Loucy (cell line): ENCODE results near the gene MOB1B.

Experiments
- H2AFZ ChIP-seq: fragments of 200-600 bp; sonication (generic); 2 replicates; pipeline ENCODE4 v1.6.0; 2016; ENCODE audit warnings: antibody characterized with exemption, mild to moderate bottlenecking, low read length, moderate library complexity
- H3F3A ChIP-seq: fragments of 200-600 bp; 2 replicates; pipeline ENCODE4 v1.6.0; 2016; ENCODE audit warnings: antibody characterized with exemption, low read depth, mild to moderate bottlenecking
- H3K27me3 ChIP-seq: fragments of 200-600 bp; sonication (generic); 2 replicates; pipeline ENCODE4 v1.6.1; 2014; ENCODE audit warnings: low read length, mild to moderate bottlenecking; ENCODE audit not compliant: insufficient read depth, poor library complexity, severe bottlenecking
- H3K36me3 ChIP-seq: fragments of 200-600 bp; sonication (generic); 2 replicates; pipeline ENCODE4 v1.6.1; 2016; ENCODE audit warnings: low read length; ENCODE audit not compliant: insufficient read depth
- H3K4me1 ChIP-seq: fragments of 200-600 bp; sonication (generic); 2 replicates; pipeline ENCODE4 v1.5.1; 2014; ENCODE audit warnings: low read length, mild to moderate bottlenecking; ENCODE audit not compliant: insufficient read depth, poor library complexity, severe bottlenecking
- H3K4me2 ChIP-seq: fragments of 200-600 bp; sonication (generic); 2 replicates; pipeline ENCODE4 v1.6.0; 2014; ENCODE audit warnings: antibody characterized with exemption, low read length, low read depth, mild to moderate bottlenecking; ENCODE audit not compliant: poor library complexity, severe bottlenecking
- H3K4me3 ChIP-seq: fragments of 200-600 bp; sonication (generic); 2 replicates; pipeline ENCODE4 v1.5.1; 2014; ENCODE audit warnings: low read length, mild to moderate bottlenecking, mixed read lengths; ENCODE audit not compliant: poor library complexity, severe bottlenecking
- H3K79me2 ChIP-seq: fragments of 200-600 bp; sonication (generic); 2 replicates; pipeline ENCODE4 v1.6.1; 2014; ENCODE audit warnings: low read length; ENCODE audit not compliant: insufficient read depth
- H3K9ac ChIP-seq: fragments of 200-600 bp; sonication (generic); 2 replicates; pipeline ENCODE4 v1.6.0; 2014; ENCODE audit warnings: mild to moderate bottlenecking, low read depth, low read length, moderate library complexity; ENCODE audit not compliant: poor library complexity, severe bottlenecking
- H3K9me2 ChIP-seq: fragments of 200-600 bp; sonication (generic); replicated peaks from 2 replicates; pipeline ENCODE4 v1.6.1; 2016; ENCODE audit warnings: low read depth, low read length, mixed read lengths
- H3K9me3 ChIP-seq: fragments of 200-600 bp; sonication (generic); 2 replicates; pipeline ENCODE4 v1.6.1; 2014; ENCODE audit warnings: mild to moderate bottlenecking, antibody characterized with exemption, low read length, low read depth; ENCODE audit not compliant: insufficient read depth
- H4K20me1 ChIP-seq: fragments of 200-600 bp; sonication (generic); 2 replicates; pipeline ENCODE4 v1.6.0; 2014; ENCODE audit warnings: antibody characterized with exemption, low read length, mild to moderate bottlenecking; ENCODE audit not compliant: insufficient read depth, poor library complexity, severe bottlenecking
- EZH2phosphoT487 ChIP-seq: fragments of 200-600 bp; IDR thresholded peaks from 2 replicates; pipeline ENCODE4 v1.6.1; 2018; ENCODE audit warnings: antibody characterized with exemption, mild to moderate bottlenecking, moderate library complexity, borderline replicate concordance
- TF ChIP-seq, protein P1 (sequence below): fragments of 200-600 bp; sonication (generic); conservative IDR thresholded peaks from 2 replicates; pipeline ENCODE4 v1.5.1; 2014; ENCODE audit warnings: mild to moderate bottlenecking, antibody characterized with exemption, low read length

The MOB1B gene

DNA sequence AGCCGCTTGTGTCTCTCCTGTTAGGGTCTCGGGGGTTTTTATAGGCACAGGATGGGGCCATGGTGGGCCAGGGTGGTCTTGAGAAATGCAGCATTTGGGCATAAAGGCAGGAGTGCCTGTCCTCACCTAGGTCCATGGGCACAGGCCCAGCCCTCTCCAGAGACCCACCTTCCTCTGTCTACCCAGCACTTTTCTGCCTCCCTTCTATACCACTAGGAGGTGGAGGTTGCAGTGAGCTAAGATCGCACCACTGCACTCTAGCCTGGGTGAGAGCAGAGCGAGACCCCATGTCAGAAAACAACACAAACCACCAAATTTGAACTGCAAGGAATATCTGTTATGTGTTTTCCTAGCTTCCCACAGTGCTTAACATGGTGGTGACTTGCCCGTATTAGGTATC, 38.0 kb downstream of the MOB1B start:
- Histone ChIP-seq H3F3A (no peaks in the 10 kb centered on the region), H3K9me2 (no peaks in the 10 kb centered on the region), H3K79me2 (peaks cover 73% of the 10 kb centered on the region), H3K4me3 (no peak overlapping the region), H2AFZ (no peak overlapping the region), H3K9me3 (no peaks in the 10 kb centered on the region), H3K4me1 (peaks cover 7% of the 10 kb centered on the region), H3K9ac (no peak overlapping the region), H3K4me2 (no peak overlapping the region), H3K27me3 (no peaks in the 10 kb centered on the region), H4K20me1 (peaks cover 12% of the 10 kb centered on the region), H3K36me3 (peaks cover 6% of the 10 kb centered on the region; the same call in 1 of the 2 replicates)
- no peak for TF ChIP-seq EZH2phosphoT487
- TF ChIP-seq, protein P1, sequence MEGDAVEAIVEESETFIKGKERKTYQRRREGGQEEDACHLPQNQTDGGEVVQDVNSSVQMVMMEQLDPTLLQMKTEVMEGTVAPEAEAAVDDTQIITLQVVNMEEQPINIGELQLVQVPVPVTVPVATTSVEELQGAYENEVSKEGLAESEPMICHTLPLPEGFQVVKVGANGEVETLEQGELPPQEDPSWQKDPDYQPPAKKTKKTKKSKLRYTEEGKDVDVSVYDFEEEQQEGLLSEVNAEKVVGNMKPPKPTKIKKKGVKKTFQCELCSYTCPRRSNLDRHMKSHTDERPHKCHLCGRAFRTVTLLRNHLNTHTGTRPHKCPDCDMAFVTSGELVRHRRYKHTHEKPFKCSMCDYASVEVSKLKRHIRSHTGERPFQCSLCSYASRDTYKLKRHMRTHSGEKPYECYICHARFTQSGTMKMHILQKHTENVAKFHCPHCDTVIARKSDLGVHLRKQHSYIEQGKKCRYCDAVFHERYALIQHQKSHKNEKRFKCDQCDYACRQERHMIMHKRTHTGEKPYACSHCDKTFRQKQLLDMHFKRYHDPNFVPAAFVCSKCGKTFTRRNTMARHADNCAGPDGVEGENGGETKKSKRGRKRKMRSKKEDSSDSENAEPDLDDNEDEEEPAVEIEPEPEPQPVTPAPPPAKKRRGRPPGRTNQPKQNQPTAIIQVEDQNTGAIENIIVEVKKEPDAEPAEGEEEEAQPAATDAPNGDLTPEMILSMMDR: peak; percentile 23; the same call in 1 of the 2 replicates

DNA sequence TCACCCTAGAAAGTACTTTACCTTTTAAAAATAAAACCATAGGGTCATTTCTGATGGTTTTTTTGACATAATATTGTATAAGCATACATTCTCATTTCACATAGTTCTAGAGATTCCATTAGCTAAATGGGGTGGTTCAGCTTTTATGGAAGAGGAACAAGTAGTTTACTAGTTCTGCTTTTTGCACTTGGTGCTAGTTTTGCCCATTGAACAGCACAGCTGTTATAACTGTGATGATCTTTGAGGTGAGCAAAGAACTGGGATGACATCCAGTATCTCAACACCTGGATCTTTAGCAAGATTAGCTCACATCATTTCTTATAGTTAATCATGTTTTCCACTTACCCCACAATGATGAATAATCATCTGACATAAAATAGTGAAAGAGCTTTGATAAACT, 40.9 kb downstream of the MOB1B start:
- Histone ChIP-seq H3K9me2 (no peaks in the 10 kb centered on the region), H3K36me3 (peaks cover 6% of the 10 kb centered on the region; the same call in 1 of the 2 replicates), H3K4me3 (no peak overlapping the region), H3K9ac (no peak overlapping the region), H3F3A (no peaks in the 10 kb centered on the region), H3K27me3 (no peaks in the 10 kb centered on the region), H3K4me1 (peaks cover 3% of the 10 kb centered on the region), H3K9me3 (no peaks in the 10 kb centered on the region), H3K4me2 (no peak overlapping the region), H2AFZ (no peak overlapping the region), H4K20me1 (peaks cover 15% of the 10 kb centered on the region), H3K79me2 (peaks cover 80% of the 10 kb centered on the region)
- TF ChIP-seq, protein P1: no peak
- TF ChIP-seq EZH2phosphoT487: no peak

DNA sequence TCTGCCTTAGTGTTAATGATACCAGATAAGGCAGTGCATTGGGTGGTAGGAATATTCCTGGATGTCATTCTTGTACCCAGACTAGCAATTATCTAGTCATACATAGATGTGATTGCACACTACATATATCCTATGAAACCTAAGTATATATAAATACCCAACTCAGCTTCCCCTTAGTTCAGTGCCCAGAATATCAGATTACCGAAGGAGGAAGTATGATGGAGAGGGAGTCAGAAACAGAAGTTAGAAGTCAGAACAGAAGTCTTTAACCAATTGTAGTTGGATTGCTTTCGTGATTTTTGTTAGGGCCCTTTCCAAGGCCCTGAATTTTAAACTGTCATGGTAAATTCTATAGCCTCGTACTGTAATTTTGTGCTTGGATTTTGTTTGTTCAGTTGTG, 42.9 kb downstream of the MOB1B start:
- no peak overlapping the region for H3K4me2 ChIP-seq
- no peak for TF ChIP-seq EZH2phosphoT487
- TF ChIP-seq, protein P1: no peak
- H3K79me2 ChIP-seq: peaks cover 82% of the 10 kb centered on the region
- H2AFZ ChIP-seq: no peak overlapping the region
- H3K36me3 ChIP-seq: peaks cover 6% of the 10 kb centered on the region; the same call in 1 of the 2 replicates
- H4K20me1 ChIP-seq: peaks cover 8% of the 10 kb centered on the region
- H3K4me3 ChIP-seq: no peak overlapping the region
- no peak overlapping the region for H3K9ac ChIP-seq
- H3F3A ChIP-seq: no peaks in the 10 kb centered on the region
- no peaks in the 10 kb centered on the region for H3K9me3 ChIP-seq
- H3K4me1 ChIP-seq: peaks cover 3% of the 10 kb centered on the region
- H3K27me3 ChIP-seq: no peaks in the 10 kb centered on the region
- H3K9me2 ChIP-seq: no peaks in the 10 kb centered on the region
